ENCODE results near the gene ST14. TPM values are rescaled to one million over a fixed set of nuclear protein-coding genes. Genes with fewer than 3 reads are reported as not detected.
"Not testable (repeated sequence)": the region's sequence is repeated elsewhere in the genome, so short reads cannot be mapped to it uniquely, and the experiment has no call there.

ST14 gene
- total RNA-seq, 1 donor from 2014 or later: 43.2 TPM

DNA sequence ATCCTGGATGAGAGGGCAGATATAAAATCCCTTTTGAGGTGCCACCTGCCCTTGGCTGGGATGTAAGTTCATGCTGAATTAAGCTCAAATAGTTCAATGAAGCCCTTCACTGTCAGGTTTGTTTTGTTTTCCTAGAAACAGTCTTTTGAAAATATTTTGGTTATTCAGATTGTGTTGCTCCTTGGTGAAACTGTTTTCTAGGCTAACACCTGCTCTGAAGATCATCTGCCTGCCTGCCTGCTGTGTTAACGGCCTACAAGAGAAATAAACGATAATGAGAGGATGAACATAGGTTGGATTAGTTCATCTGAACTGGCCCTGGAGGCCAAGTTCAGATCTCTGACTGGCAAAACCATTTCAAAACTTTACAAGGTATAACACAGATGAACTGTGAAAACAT, 87.7 kb downstream of the ST14 start:
- TF ChIP-seq POLR2AphosphoS5 (IDR thresholded peaks at IDR 0.05; ENCODE audit: insufficient read depth in 1 of 2, low read depth in 1 of 2): no peak
- Histone ChIP-seq H3K27ac (no peak overlapping the region), H3K36me3 (peaks cover 0 to 5% of the 10 kb centered on the region in 2 donors), H3K9me3 (no peaks in the 10 kb centered on the region), H3K27me3 (no peaks in the 10 kb centered on the region), H3K4me3 (no peak overlapping the region), H3K4me1 (peaks cover 9% of the 10 kb centered on the region)
- intact Hi-C loops (cut with DNase I): no loop called here
- no peak for DNase-seq (ENCODE audit: extremely low spot score in 2 of 2)

DNA sequence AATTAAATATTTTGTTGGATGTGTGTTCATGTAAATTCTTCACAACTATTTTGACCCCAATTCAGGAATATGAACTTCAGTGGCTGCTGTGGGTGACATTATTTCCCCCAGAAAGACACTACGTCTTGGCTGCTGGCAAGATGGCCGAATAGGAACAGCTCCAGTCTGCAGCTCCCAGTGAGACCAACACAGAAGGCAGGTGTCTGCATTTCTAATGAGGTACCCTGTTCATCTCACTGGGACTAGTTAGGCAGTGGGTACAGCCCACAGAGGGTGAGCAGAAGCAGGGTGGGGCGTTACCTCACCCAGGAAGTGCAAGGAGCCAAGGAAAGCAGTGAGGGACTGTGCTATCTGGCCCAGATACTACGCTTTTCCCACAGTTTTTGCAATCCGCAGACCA, 89.8 kb downstream of the ST14 start:
- Histone ChIP-seq H3K4me1 (peaks cover 9% of the 10 kb centered on the region), H3K27me3 (no peaks in the 10 kb centered on the region), H3K9me3 (no peaks in the 10 kb centered on the region), H3K27ac (no peak overlapping the region), H3K4me3 (no peak overlapping the region), H3K36me3 (peaks cover 0 to 5% of the 10 kb centered on the region in 2 donors)
- no peak for DNase-seq (ENCODE audit: extremely low spot score in 2 of 2)
- TF ChIP-seq, protein P1, sequence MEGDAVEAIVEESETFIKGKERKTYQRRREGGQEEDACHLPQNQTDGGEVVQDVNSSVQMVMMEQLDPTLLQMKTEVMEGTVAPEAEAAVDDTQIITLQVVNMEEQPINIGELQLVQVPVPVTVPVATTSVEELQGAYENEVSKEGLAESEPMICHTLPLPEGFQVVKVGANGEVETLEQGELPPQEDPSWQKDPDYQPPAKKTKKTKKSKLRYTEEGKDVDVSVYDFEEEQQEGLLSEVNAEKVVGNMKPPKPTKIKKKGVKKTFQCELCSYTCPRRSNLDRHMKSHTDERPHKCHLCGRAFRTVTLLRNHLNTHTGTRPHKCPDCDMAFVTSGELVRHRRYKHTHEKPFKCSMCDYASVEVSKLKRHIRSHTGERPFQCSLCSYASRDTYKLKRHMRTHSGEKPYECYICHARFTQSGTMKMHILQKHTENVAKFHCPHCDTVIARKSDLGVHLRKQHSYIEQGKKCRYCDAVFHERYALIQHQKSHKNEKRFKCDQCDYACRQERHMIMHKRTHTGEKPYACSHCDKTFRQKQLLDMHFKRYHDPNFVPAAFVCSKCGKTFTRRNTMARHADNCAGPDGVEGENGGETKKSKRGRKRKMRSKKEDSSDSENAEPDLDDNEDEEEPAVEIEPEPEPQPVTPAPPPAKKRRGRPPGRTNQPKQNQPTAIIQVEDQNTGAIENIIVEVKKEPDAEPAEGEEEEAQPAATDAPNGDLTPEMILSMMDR (IDR thresholded peaks at IDR 0.05): no peak
- no peak for TF ChIP-seq POLR2AphosphoS5 (IDR thresholded peaks at IDR 0.05; ENCODE audit: insufficient read depth in 1 of 2, low read depth in 1 of 2)
- TF ChIP-seq POLR2A (IDR thresholded peaks at IDR 0.05): no peak
- intact Hi-C loops (cut with DNase I): no loop called here

DNA sequence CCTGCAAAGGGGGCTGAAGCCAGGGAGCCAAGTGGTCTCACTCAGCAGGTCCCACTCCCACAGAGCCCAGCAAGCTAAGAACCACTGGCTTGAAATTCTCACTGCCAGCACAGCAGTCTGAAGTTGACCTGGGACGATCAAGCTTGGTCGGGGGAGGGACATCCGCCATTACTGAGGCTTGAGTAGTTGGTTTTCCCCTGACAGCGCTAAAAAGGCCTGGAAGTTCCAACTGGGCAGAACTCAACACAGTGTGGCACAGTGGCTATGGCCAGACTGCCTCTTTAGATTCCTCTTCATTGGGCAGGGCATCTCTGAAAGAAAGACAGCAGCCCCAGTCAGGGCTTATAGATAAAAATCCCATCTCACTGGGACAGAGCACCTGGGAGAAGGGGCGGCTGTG, 90.3 kb downstream of the ST14 start:
- H3K9me3 ChIP-seq; H3K36me3 ChIP-seq; DNase-seq (ENCODE audit: extremely low spot score in 2 of 2); H3K4me1 ChIP-seq; intact Hi-C loops (cut with DNase I); H3K27ac ChIP-seq; H3K27me3 ChIP-seq; H3K4me3 ChIP-seq: not testable (repeated sequence)

DNA sequence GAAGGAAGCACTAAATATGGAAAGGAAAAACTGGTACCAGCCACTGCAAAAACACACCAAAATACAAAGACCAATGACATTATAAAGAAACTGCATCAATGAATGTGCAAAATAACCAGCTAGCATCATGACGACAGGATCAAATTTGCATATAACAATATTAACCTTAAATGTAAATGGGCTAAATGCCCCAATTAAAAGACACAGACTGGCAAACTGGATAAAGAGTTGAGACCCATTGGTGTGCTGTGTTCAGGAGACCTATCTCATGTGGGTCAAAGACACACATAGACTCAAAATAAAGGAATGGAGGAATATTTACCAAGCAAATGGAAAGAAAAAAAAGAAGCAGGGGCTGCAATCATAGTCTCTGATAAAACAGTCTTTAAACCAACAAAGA, 92.2 kb downstream of the ST14 start:
- H3K27me3 ChIP-seq; intact Hi-C loops (cut with DNase I); H3K9me3 ChIP-seq; H3K36me3 ChIP-seq; H3K4me1 ChIP-seq; H3K4me3 ChIP-seq; DNase-seq (ENCODE audit: extremely low spot score in 2 of 2); H3K27ac ChIP-seq: not testable (repeated sequence)

Small RNA genes within 50 kb of the gene (small RNA-seq; reads per million reads assigned to genes)
- gene RF00015: not detected

Other genes starting within 250 kb of the ST14 start
- gene PRDM10, start 156.9 kb upstream of the ST14 start, total RNA-seq: 11.3 TPM
- 234 TPM for gene APLP2, start 89.9 kb upstream of the ST14 start, total RNA-seq
- gene ZBTB44, start 155.1 kb downstream of the ST14 start, total RNA-seq: 70.7 TPM

Data from vagina (tissue), 2 donors.